GM12865 (cell line): ENCODE data around the gene RFTN1.
A peak's percentile ranks its signal among the peaks of the same experiment; 100 is the strongest.

ENCODE experiments used
- DNase-seq: peaks from one replicate; pipeline ENCODE4 v3.0.0; 2010; ENCODE audit warnings: low read depth
- H3K4me3 ChIP-seq: 2 replicates; pipeline ENCODE4 v1.5.1; 2011; ENCODE audit warnings: mild to moderate bottlenecking, low read depth, low read length, control low read depth
- TF ChIP-seq, protein P1 (sequence below): IDR thresholded peaks from 2 replicates; pipeline ENCODE4 v1.5.1; 2011; ENCODE audit warnings: low read length, control low read depth, low read depth, inconsistent platforms; ENCODE audit not compliant: insufficient read depth; ENCODE audit errors: missing control alignments

The RFTN1 gene

DNA sequence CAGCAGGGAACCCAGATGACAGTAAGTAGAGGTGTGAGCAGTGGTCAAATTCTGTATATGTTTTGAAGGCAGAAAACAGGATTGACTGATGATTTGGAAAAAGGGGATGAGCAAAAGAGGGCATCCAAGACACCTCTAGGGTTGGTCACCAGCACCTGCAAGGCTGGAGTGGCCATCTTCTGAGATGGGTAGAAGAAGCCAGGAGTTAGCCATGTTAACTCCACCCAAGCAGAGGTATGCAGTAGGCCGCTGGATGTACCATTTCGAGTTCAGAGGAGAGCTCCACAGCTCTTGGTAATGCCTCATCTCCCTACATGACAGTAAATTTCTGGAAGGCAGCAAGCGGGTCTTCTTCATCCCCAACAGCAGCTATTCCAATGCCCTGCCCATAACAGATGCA is 7.0 kb downstream of the RFTN1 start:
- no peak overlapping the region for H3K4me3 ChIP-seq
- DNase-seq, result no peak
- TF ChIP-seq, protein P1, sequence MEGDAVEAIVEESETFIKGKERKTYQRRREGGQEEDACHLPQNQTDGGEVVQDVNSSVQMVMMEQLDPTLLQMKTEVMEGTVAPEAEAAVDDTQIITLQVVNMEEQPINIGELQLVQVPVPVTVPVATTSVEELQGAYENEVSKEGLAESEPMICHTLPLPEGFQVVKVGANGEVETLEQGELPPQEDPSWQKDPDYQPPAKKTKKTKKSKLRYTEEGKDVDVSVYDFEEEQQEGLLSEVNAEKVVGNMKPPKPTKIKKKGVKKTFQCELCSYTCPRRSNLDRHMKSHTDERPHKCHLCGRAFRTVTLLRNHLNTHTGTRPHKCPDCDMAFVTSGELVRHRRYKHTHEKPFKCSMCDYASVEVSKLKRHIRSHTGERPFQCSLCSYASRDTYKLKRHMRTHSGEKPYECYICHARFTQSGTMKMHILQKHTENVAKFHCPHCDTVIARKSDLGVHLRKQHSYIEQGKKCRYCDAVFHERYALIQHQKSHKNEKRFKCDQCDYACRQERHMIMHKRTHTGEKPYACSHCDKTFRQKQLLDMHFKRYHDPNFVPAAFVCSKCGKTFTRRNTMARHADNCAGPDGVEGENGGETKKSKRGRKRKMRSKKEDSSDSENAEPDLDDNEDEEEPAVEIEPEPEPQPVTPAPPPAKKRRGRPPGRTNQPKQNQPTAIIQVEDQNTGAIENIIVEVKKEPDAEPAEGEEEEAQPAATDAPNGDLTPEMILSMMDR, result no peak

GRCh38 chr3:16504692-16505091 is 8.8 kb downstream of the RFTN1 start:
- H3K4me3 ChIP-seq, result no peak overlapping the region
- TF ChIP-seq, protein P1, result no peak
- DNase-seq, result no peak

DNA sequence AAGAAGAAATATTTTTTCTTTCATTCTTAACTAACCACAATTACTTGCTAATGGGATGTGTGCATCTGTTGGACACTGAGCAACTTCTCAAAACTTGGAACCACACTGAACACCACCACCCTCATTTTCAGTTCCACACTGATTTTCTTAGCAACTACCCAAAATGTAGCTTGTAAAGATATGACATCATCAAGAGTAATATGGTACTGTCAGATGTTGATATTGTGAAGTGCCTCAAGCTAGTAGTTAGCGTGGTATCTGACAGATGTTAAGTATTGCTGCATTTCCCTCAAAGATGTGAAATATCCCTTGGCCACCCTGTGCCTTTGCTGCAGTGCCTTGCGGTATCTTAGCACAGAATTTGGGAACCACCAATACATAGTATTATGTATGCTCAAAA is 9.3 kb downstream of the RFTN1 start:
- no peak overlapping the region for H3K4me3 ChIP-seq
- peak; percentile 93 for DNase-seq
- TF ChIP-seq, protein P1, result no peak

- no peak overlapping the region for H3K4me3 ChIP-seq
- no peak for DNase-seq
- TF ChIP-seq, protein P1, result no peak
These were observed 10.2 kb downstream of the RFTN1 start for GRCh38 chr3:16503191-16503776.

- TF ChIP-seq, protein P1, result no peak
- no peak overlapping the region for H3K4me3 ChIP-seq
- no peak for DNase-seq
These were observed 11.1 kb downstream of the RFTN1 start for GRCh38 chr3:16502347-16502908.

DNA sequence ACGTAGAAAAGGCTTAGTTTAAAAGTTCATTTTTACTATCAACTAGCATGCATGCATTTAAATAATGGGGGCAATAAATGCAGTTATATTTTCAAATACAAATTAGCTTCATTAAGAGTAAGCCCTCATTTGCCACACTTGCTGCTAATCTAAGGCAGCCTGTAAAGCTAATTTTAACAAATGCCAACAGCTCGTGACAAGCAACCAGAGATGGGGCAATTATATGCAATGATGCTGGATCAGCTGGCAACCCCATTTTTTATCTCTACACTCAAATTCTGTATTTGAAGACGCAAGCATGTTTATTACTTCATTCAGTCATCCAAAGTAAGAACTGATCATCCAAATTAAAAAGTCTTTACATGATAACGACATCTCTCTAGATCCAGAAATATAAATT is 12.1 kb downstream of the RFTN1 start:
- no peak overlapping the region for H3K4me3 ChIP-seq
- TF ChIP-seq, protein P1, result no peak
- no peak for DNase-seq

- TF ChIP-seq, protein P1, result no peak
- DNase-seq, result no peak
- H3K4me3 ChIP-seq, result no peak overlapping the region
These were observed 12.6 kb downstream of the RFTN1 start for GRCh38 chr3:16500911-16501310.
